GM12874 (cell line): ENCODE data around the gene USP38.

Source experiments
- CTCF ChIP-seq: IDR thresholded peaks from 2 replicates; pipeline ENCODE4 v1.5.1; 2011; ENCODE audit warnings: low read depth, mild to moderate bottlenecking, control low read depth, low read length, moderate library complexity; ENCODE audit not compliant: insufficient read depth

Gene USP38

GRCh38 chr4:143253166-143253565 is 68.4 kb downstream of the USP38 start:
- no peak for TF ChIP-seq CTCF

- no peak for TF ChIP-seq CTCF
Observed at GRCh38 chr4:143254491-143255226, 69.9 kb downstream of the USP38 start.

- TF ChIP-seq CTCF, result no peak
Observed at GRCh38 chr4:143256456-143256855, 71.7 kb downstream of the USP38 start.

GRCh38 chr4:143257356-143257755 is 72.6 kb downstream of the USP38 start:
- TF ChIP-seq CTCF, result no peak

- TF ChIP-seq CTCF, result no peak
Observed at GRCh38 chr4:143260750-143261149, 76.0 kb downstream of the USP38 start.

- no peak for TF ChIP-seq CTCF
Observed at GRCh38 chr4:143262838-143263237, 78.1 kb downstream of the USP38 start.

GRCh38 chr4:143270256-143270838 is 85.6 kb downstream of the USP38 start:
- no peak for TF ChIP-seq CTCF
